Kidney epithelial cell (primary cell): Measurements from ENCODE around the gene ZNF24. TPM values are rescaled to one million over a fixed set of nuclear protein-coding genes. Genes with fewer than 3 reads are reported as not detected.
A peak's percentile ranks its signal among the peaks of the same experiment; 100 is the strongest.

Experiments used
- DNase-seq: peaks from one replicate; pipeline ENCODE4 v3.0.0-alpha.2; 2010; ENCODE audit warnings: low read depth
- H3K27me3 ChIP-seq: 2 replicates; pipeline ENCODE4 v1.6.0; 2011; ENCODE audit warnings: low read length; ENCODE audit not compliant: control insufficient read depth, insufficient read depth
- H3K36me3 ChIP-seq: 2 replicates; pipeline ENCODE4 v1.5.1; 2011; ENCODE audit warnings: low read length; ENCODE audit not compliant: control insufficient read depth, insufficient read depth
- H3K4me3 ChIP-seq: 2 replicates; pipeline ENCODE4 v1.5.1; 2011; ENCODE audit warnings: low read depth, mild to moderate bottlenecking, control low read depth, low read length
- CTCF ChIP-seq: IDR thresholded peaks from 2 replicates; pipeline ENCODE4 v1.5.1; 2011; ENCODE audit warnings: mild to moderate bottlenecking, moderate library complexity, low read length, control low read depth, inconsistent platforms; ENCODE audit not compliant: insufficient read depth, poor library complexity, severe bottlenecking
- total RNA-seq: library from RNA; depleted of rRNA; stranded (reverse); fragments of >200 nt; gene quantifications from 2 replicates; pipeline ENCODE4 v1.2.3, GENCODE V29; 2015

Gene ZNF24
- total RNA-seq, 1 donor from 2014 or later, result 40.7 TPM

- Histone ChIP-seq H3K4me3 (no peak overlapping the region), H3K36me3 (no peaks in the 10 kb centered on the region), H3K27me3 (no peaks in the 10 kb centered on the region)
- TF ChIP-seq CTCF, result no peak
- no peak for DNase-seq
Observed at GRCh38 chr18:35303610-35304009, 40.6 kb downstream of the ZNF24 start.

DNA sequence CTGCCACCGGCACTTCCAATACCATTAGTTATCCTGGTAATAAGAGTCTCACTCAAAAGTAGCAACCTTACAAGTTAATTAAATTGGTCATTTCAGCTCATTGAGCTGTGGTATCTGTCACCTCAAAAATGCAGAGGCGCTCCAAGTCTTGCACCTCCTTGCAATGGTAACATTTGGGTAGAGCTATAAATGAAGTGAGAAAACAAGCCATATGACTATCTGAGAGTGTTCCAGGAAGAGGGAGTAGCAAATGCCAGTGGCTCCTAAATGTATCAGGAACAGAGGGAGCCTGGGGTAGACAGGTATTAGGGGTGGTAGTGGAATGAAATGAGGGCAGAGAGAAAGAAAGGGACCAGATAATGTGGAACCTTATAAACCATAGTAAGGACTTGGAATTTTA is 48.2 kb downstream of the ZNF24 start:
- no peak overlapping the region for H3K4me3 ChIP-seq
- DNase-seq, result no peak
- H3K27me3 ChIP-seq, result no peaks in the 10 kb centered on the region
- no peak for TF ChIP-seq CTCF
- H3K36me3 ChIP-seq, result no peaks in the 10 kb centered on the region

DNA sequence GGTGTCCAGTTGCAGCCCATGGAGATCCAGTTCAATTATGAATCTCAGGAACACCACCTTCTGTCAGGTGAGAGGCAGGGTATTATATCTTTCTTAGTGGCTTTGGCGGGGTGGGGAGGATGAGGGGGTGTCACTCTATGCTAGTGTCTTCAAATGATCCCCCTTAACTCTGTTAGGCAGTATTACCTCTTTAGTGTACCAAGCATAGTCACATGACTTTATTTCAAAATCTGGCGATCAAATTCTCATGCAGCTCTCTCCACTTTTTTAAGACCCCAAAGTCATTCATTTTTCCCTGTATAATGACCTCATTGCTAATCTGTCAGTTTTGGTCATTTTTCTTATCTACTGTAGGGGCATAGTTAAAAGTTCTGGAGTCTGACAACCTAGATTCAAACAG is 53.1 kb downstream of the ZNF24 start:
- no peaks in the 10 kb centered on the region for H3K27me3 ChIP-seq
- peak overlapping the region; percentile 91 for H3K4me3 ChIP-seq
- H3K36me3 ChIP-seq, result no peaks in the 10 kb centered on the region
- TF ChIP-seq CTCF, result no peak
- no peak for DNase-seq

- peak; percentile 68 for DNase-seq
- H3K27me3 ChIP-seq, result no peaks in the 10 kb centered on the region
- peak within 1 kb of the TSS; percentile 91 for H3K4me3 ChIP-seq
- TF ChIP-seq CTCF, result no peak
- H3K36me3 ChIP-seq, result no peaks in the 10 kb centered on the region
Observed at GRCh38 chr18:35290094-35290735, 54.0 kb downstream of the ZNF24 start, which contains the start of gene ZSCAN30. ZSCAN30 (minus strand) TSS chr18:35290229; CDS start chr18:35264352, 25,877 bp downstream.

GRCh38 chr18:35289727-35290093 is 54.5 kb downstream of the ZNF24 start:
- no peak for TF ChIP-seq CTCF
- DNase-seq, result no peak

GRCh38 chr18:35289293-35289692 is 54.9 kb downstream of the ZNF24 start:
- TF ChIP-seq CTCF, result no peak
- peaks cover 3% of the 10 kb centered on the region for H3K36me3 ChIP-seq
- DNase-seq, result no peak
- H3K27me3 ChIP-seq, result no peaks in the 10 kb centered on the region
- H3K4me3 ChIP-seq, result peak overlapping the region; percentile 91

More at GRCh38 chr18:35289727-35290093, 54.5 kb downstream of the ZNF24 start:
- Histone ChIP-seq H3K4me3 (peak overlapping the region; percentile 91), H3K36me3 (peaks cover under 1% of the 10 kb centered on the region), H3K27me3 (no peaks in the 10 kb centered on the region)
